GM12878 (cell line): ENCODE results near the gene TLE3. TPM values are rescaled to one million over a fixed set of nuclear protein-coding genes. Genes with fewer than 3 reads are reported as not detected.
A peak's percentile ranks its signal among the peaks of the same experiment; 100 is the strongest.

Experiments
- ATAC-seq: fragments of 200-7000 bp; cut with Tn5 transposase; 3 replicates; pipeline ENCODE4 v1.9.1; 2020; ENCODE audit warnings: mild to moderate bottlenecking, moderate library complexity
- BruUV-seq: library from RNA; stranded (reverse); fragments of 400-500 nt; replicated peaks from 2 replicates; lab custom pipeline; 2021; lab: Mats Ljungman, UMichigan
- CTCF ChIA-PET: fragments of 300-600 bp; sonication (Branson Sonifier 250); formaldehyde crosslinking; extraction: SDS; loops from one replicate; lab custom pipeline; 2021; ENCODE audit warnings: inconsistent platforms; lab: Yijun Ruan, JAX
- POLR2A ChIA-PET: fragments of 350-600 bp; formaldehyde crosslinking; extraction: SDS; loops from one replicate; lab custom pipeline; 2021; ENCODE audit warnings: inconsistent platforms; lab: Charles Lee
- RAD21 ChIA-PET: fragments of 300-600 bp; sonication (Branson Sonifier 250); formaldehyde crosslinking; loops from one replicate; lab custom pipeline; 2023; ENCODE audit warnings: antibody characterized with exemption; ENCODE audit not compliant: unreplicated experiment; lab: Charles Lee
- SMC1A ChIA-PET: fragments of 300-600 bp; sonication (Branson Sonifier 250); formaldehyde crosslinking; loops from one replicate; lab custom pipeline; 2023; ENCODE audit not compliant: unreplicated experiment, uncharacterized antibody; lab: Charles Lee
- DNase-seq: peaks from one replicate; pipeline ENCODE4 v3.0.0-alpha.2; 2011; ENCODE audit warnings: low read depth, low spot score
- FAIRE-seq: peaks from 3 replicates; lab custom pipeline; 2011; peaks lifted over from hg19 to GRCh38; lab: Jason Lieb, UNC
- H2AFZ ChIP-seq: 2 replicates; pipeline ENCODE4 v1.6.0; 2011; ENCODE audit warnings: low read depth, low read length, control low read depth; ENCODE audit not compliant: control insufficient read depth
- H3K27ac ChIP-seq: 2 replicates; pipeline ENCODE4 v1.5.1; 2011; ENCODE audit warnings: control low read depth; ENCODE audit not compliant: control insufficient read depth, insufficient read depth
- H3K27me3 ChIP-seq, 2 experiments: replicated peaks in 1 of 2; 2 replicates each; pipeline versions ENCODE4 v1.6.0 to v1.6.1; 2011; ENCODE audit warnings: low read length in 1 of 2; ENCODE audit not compliant: control insufficient read depth in 2 of 2, insufficient read depth in 2 of 2
- H3K36me3 ChIP-seq, 2 experiments: 2 replicates each; pipeline ENCODE4 v1.5.1; 2011; ENCODE audit warnings: low read length in 1 of 2; ENCODE audit not compliant: control insufficient read depth in 2 of 2, insufficient read depth in 2 of 2
- H3K4me1 ChIP-seq: 2 replicates; pipeline ENCODE4 v1.6.1; 2011; ENCODE audit warnings: mild to moderate bottlenecking, low read length, moderate library complexity, mixed read lengths; ENCODE audit not compliant: control insufficient read depth, insufficient read depth
- H3K4me2 ChIP-seq: 2 replicates; pipeline ENCODE4 v1.6.0; 2011; ENCODE audit warnings: control low read depth; ENCODE audit not compliant: control insufficient read depth, insufficient read depth
- H3K4me3 ChIP-seq: fragments of 200-600 bp; sonication (generic); 2 replicates; pipeline ENCODE4 v1.5.1; 2016
- H3K79me2 ChIP-seq: 2 replicates; pipeline ENCODE4 v1.6.0; 2011; ENCODE audit warnings: low read length; ENCODE audit not compliant: control insufficient read depth, insufficient read depth
- H3K9ac ChIP-seq: 2 replicates; pipeline ENCODE4 v1.8.0; 2011; ENCODE audit warnings: low read length, control low read depth, mixed read lengths; ENCODE audit not compliant: control insufficient read depth, insufficient read depth
- H3K9me3 ChIP-seq: replicated peaks from 3 replicates; pipeline ENCODE4 v1.5.1; 2011; ENCODE audit warnings: mild to moderate bottlenecking, low read length; ENCODE audit not compliant: control insufficient read depth, insufficient read depth
- H4K20me1 ChIP-seq: 2 replicates; pipeline ENCODE4 v1.6.0; 2011; ENCODE audit not compliant: control insufficient read depth, insufficient read depth
- BMI1 ChIP-seq: fragments of 450-650 bp; IDR thresholded peaks from 2 replicates; pipeline ENCODE4 v1.6.1; 2016; ENCODE audit warnings: mild to moderate bottlenecking, moderate library complexity, borderline replicate concordance
- CHD2 ChIP-seq: IDR thresholded peaks from 2 replicates; pipeline ENCODE4 v1.6.1; 2011; ENCODE audit warnings: low read depth, low read length, improper control_type of control experiment, borderline replicate concordance
- EED ChIP-seq: sonication (generic); IDR thresholded peaks from 2 replicates; pipeline ENCODE4 v1.6.1; 2016; ENCODE audit warnings: antibody characterized with exemption, low read depth
- ETV6 ChIP-seq, 2 experiments: fragments of 450-650 bp in 1 of 2; IDR thresholded peaks in 1 of 2; conservative IDR thresholded peaks in 1 of 2; 2 replicates each; pipeline ENCODE4 v1.6.1; 2014; ENCODE audit warnings: antibody characterized with exemption in 1 of 2, borderline replicate concordance in 1 of 2, low read depth in 1 of 2, mild to moderate bottlenecking in 1 of 2, moderate library complexity in 1 of 2
- FOXK2 ChIP-seq: fragments of 450-650 bp; IDR thresholded peaks from 2 replicates; pipeline ENCODE4 v1.6.1; 2017; ENCODE audit warnings: mild to moderate bottlenecking, moderate library complexity
- HDAC2 ChIP-seq: fragments of 200-600 bp; sonication (generic); IDR thresholded peaks from 2 replicates; pipeline ENCODE4 v1.6.1; 2017
- NFIC ChIP-seq: IDR thresholded peaks from 2 replicates; pipeline ENCODE4 v1.6.1; 2012; ENCODE audit warnings: low read depth, mild to moderate bottlenecking, inconsistent platforms, low read length, moderate library complexity
- NR2F1 ChIP-seq: fragments of 450-650 bp; conservative IDR thresholded peaks from 2 replicates; pipeline ENCODE4 v1.6.1; 2017; ENCODE audit warnings: mild to moderate bottlenecking
- PAX5 ChIP-seq: IDR thresholded peaks from 2 replicates; pipeline ENCODE4 v1.6.1; 2011; ENCODE audit warnings: low read depth, low read length, borderline replicate concordance
- POLR2A ChIP-seq: IDR thresholded peaks from 2 replicates; pipeline ENCODE4 v1.6.1; 2011; ENCODE audit warnings: low read depth, mild to moderate bottlenecking, low read length
- POLR2AphosphoS5 ChIP-seq: IDR thresholded peaks from 2 replicates; pipeline ENCODE4 v1.6.1; 2011; ENCODE audit warnings: mild to moderate bottlenecking, low read length, inconsistent platforms
- RBBP5 ChIP-seq: fragments of 200-600 bp; sonication (generic); conservative IDR thresholded peaks from 2 replicates; pipeline ENCODE4 v1.6.1; 2016
- RUNX3 ChIP-seq: IDR thresholded peaks from 2 replicates; pipeline ENCODE4 v1.6.1; 2012; ENCODE audit warnings: low read length, inconsistent platforms
- TCF12 ChIP-seq: IDR thresholded peaks from 2 replicates; pipeline ENCODE4 v1.6.1; 2011; ENCODE audit warnings: low read depth, mild to moderate bottlenecking, low read length
- YY1 ChIP-seq: IDR thresholded peaks from 2 replicates; pipeline ENCODE4 v1.6.1; 2011; ENCODE audit warnings: low read depth, mild to moderate bottlenecking, low read length
- ZNF274 ChIP-seq: IDR thresholded peaks from one replicate; pipeline ENCODE4 v1.8.0; 2011; ENCODE audit not compliant: insufficient read length, insufficient read depth
- WGBS: methylation state at CpG from one replicate; pipeline ENCODE4 v1.1.6; 2016; ENCODE audit warnings: low lambda C conversion rate; ENCODE audit not compliant: insufficient replicate concordance, insufficient coverage; ENCODE audit errors: missing lambda C conversion rate; 5-methylcytosine and 5-hydroxymethylcytosine counted together
- in situ Hi-C: fragments of 300-500 bp; cut with MboI; formaldehyde crosslinking; loops from 9 replicates; pipeline ENCODE4 v1.14.3; 2018; ENCODE audit warnings: mixed read lengths
- intact Hi-C: fragments of 100-400 bp; cut with micrococcal nuclease; formaldehyde crosslinking; loops from one replicate; pipeline ENCODE4 v1.14.2; 2022; ENCODE audit not compliant: unreplicated experiment
- polyA plus RNA-seq, 11 experiments: library from polyadenylated mRNA; depleted of rRNA in 4 of 11; unstranded in 6 of 11; stranded (reverse) in 5 of 11; fragments of >200 nt; fragmentation: Nextera tagmentation in 4 of 11; fragmentation: Illumina TruSeq in 1 of 11; extraction: Ambion mirVana in 4 of 11; extraction: Trizol in 1 of 11; gene quantifications; 1 replicate in 1 of 11; 2 replicates in 10 of 11; pipeline versions ENCODE4 v1.2.1 to v1.2.3, GENCODE V29; 2011 to 2016; ENCODE audit warnings: inconsistent platforms in 2 of 11, missing spikeins in 2 of 11, low read depth in 1 of 11
- total RNA-seq, 4 experiments: library from RNA; depleted of rRNA in 3 of 4; stranded (reverse); fragments of >200 nt in 3 of 4; fragmentation: Illumina TruSeq in 1 of 4; extraction: Trizol in 1 of 4; gene quantifications; 2 replicates each; pipeline versions ENCODE4 v1.2.1 to v1.2.3, GENCODE V29; 2013 to 2021
- TF ChIP-seq, protein P1 (sequence below): fragments of 450-650 bp; formaldehyde crosslinking; IDR thresholded peaks from 2 replicates; pipeline ENCODE4 v1.5.0; 2022; ENCODE audit warnings: mild to moderate bottlenecking, missing genetic modification characterization
- TF ChIP-seq, protein P2 (sequence below): IDR thresholded peaks from 2 replicates; pipeline ENCODE4 v1.6.1; 2011; ENCODE audit warnings: borderline replicate concordance, low read depth, mild to moderate bottlenecking, moderate library complexity, mixed read lengths, low read length; ENCODE audit not compliant: insufficient read depth; ENCODE audit errors: extremely low read length
- TF ChIP-seq, protein P3 (sequence below): IDR thresholded peaks from 2 replicates; pipeline ENCODE4 v1.6.1; 2012; ENCODE audit warnings: low read length, inconsistent platforms

TLE3 gene
- total and polyA plus RNA-seq, 10 of the 15 experiments (the other 5 are each of a cell fraction or from before 2014, with no cell fraction given) = 1.2 to 65.5 (median 9.7) TPM

DNA sequence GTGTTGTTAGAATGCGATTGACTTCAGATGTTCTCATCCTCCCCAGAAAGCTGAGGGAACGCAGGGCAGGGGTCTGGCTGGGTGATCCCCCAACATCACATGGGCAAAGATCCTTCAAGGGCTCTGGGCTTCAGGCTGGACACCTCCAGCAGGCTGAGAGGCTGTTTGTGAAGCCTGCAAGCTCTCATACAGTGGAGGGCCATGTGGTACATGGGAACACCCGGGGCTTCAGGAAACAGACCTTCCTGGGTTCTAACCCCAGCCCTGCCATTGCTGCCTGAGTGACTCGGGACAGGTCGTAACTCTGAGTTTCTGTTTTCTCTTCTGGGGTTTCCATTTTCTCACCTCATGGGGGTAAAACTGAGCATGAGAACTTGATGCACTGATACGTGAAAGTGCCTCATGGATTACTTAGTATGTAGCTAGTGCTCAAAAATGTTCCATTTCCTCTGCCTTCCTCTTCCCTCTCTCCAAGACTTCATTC is 81.2 kb downstream of the TLE3 start:
- TF ChIP-seq CHD2 = no peak
- TF ChIP-seq YY1 = peak; percentile 40; the same call in 1 of the 2 replicates
- TF ChIP-seq RBBP5 = no peak
- TF ChIP-seq NFIC = peak; percentile 34; the same call in 1 of the 2 replicates
- no peak for TF ChIP-seq FOXK2
- TF ChIP-seq, protein P1, sequence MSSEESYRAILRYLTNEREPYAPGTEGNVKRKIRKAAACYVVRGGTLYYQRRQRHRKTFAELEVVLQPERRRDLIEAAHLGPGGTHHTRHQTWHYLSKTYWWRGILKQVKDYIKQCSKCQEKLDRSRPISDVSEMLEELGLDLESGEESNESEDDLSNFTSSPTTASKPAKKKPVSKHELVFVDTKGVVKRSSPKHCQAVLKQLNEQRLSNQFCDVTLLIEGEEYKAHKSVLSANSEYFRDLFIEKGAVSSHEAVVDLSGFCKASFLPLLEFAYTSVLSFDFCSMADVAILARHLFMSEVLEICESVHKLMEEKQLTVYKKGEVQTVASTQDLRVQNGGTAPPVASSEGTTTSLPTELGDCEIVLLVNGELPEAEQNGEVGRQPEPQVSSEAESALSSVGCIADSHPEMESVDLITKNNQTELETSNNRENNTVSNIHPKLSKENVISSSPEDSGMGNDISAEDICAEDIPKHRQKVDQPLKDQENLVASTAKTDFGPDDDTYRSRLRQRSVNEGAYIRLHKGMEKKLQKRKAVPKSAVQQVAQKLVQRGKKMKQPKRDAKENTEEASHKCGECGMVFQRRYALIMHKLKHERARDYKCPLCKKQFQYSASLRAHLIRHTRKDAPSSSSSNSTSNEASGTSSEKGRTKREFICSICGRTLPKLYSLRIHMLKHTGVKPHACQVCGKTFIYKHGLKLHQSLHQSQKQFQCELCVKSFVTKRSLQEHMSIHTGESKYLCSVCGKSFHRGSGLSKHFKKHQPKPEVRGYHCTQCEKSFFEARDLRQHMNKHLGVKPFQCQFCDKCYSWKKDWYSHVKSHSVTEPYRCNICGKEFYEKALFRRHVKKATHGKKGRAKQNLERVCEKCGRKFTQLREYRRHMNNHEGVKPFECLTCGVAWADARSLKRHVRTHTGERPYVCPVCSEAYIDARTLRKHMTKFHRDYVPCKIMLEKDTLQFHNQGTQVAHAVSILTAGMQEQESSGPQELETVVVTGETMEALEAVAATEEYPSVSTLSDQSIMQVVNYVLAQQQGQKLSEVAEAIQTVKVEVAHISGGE (CRISPR knock-in tag) = no peak
- no peak for TF ChIP-seq ZNF274
- TF ChIP-seq EED = peak; percentile 63
- 0 out of 2 replicates have a peak, but pooled peaks have one; percentile 7 for TF ChIP-seq NR2F1
- peak; percentile 6; the same call in 1 of the 2 replicates for TF ChIP-seq PAX5
- TF ChIP-seq, protein P2, sequence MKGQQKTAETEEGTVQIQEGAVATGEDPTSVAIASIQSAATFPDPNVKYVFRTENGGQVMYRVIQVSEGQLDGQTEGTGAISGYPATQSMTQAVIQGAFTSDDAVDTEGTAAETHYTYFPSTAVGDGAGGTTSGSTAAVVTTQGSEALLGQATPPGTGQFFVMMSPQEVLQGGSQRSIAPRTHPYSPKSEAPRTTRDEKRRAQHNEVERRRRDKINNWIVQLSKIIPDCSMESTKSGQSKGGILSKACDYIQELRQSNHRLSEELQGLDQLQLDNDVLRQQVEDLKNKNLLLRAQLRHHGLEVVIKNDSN = peak; percentile 12
- peak in 1 of 2 experiments; percentile 32; a peak in 1 of 4 replicates for TF ChIP-seq ETV6 (conservative IDR thresholded peaks at IDR 0.05 in 1 of 2, IDR thresholded peaks at IDR 0.05 in 1 of 2; ENCODE audit: borderline replicate concordance in 1 of 2, low read depth in 1 of 2)
- no peak for TF ChIP-seq BMI1
- no peak for TF ChIP-seq TCF12
- TF ChIP-seq HDAC2 = no peak
- TF ChIP-seq POLR2A = peak; percentile 39; the same call in 1 of the 2 replicates
- peak; percentile 35 for TF ChIP-seq RUNX3
- TF ChIP-seq, protein P3, sequence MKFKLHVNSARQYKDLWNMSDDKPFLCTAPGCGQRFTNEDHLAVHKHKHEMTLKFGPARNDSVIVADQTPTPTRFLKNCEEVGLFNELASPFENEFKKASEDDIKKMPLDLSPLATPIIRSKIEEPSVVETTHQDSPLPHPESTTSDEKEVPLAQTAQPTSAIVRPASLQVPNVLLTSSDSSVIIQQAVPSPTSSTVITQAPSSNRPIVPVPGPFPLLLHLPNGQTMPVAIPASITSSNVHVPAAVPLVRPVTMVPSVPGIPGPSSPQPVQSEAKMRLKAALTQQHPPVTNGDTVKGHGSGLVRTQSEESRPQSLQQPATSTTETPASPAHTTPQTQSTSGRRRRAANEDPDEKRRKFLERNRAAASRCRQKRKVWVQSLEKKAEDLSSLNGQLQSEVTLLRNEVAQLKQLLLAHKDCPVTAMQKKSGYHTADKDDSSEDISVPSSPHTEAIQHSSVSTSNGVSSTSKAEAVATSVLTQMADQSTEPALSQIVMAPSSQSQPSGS = peak; percentile 50; the same call in 1 of the 2 replicates
- TF ChIP-seq POLR2AphosphoS5 = no peak
- H2AFZ ChIP-seq = no peak overlapping the region

More for the DNA sequence above, 81.2 kb downstream of the TLE3 start:
- RAD21 ChIA-PET = interaction anchor here (1.3 to 4.2 kb wide), 3 partner anchors 19 to 82 kb away, joined by 3 to 29 read pairs (median 9); partner anchors contain the start of gene TLE3
- WGBS = under 1% methylated on average over 6 of the region's 6 CpGs
- ATAC-seq (peak; percentile 44), FAIRE-seq (peak; percentile 88), DNase-seq (peak; percentile 82)
- CTCF ChIA-PET = interaction anchor here (1.2 to 1.8 kb wide), 3 partner anchors 18 to 81 kb away, joined by 3 to 8 read pairs (median 4); partner anchors contain the start of gene TLE3
- peak overlapping the region; percentile 29 for H3K4me3 ChIP-seq
- H3K4me2 ChIP-seq = peak overlapping the region; percentile 65
- peaks cover 60% of the 10 kb centered on the region for H3K4me1 ChIP-seq
- no peaks in the 10 kb centered on the region for H3K27me3 ChIP-seq
- intact Hi-C loops (loop anchor here (5.0 kb wide), 1 partner anchor 471 kb away; no protein-coding TSS in a partner anchor), in situ Hi-C loops (no loop called here)
- peak overlapping the region; percentile 74 for H3K9ac ChIP-seq
- H3K79me2 ChIP-seq = no peaks in the 10 kb centered on the region
- no peaks in the 10 kb centered on the region for H3K36me3 ChIP-seq
- H4K20me1 ChIP-seq = no peaks in the 10 kb centered on the region
- SMC1A ChIA-PET = interaction anchor here (1.0 to 4.6 kb wide), 5 partner anchors 20 to 266 kb away, joined by 3 to 17 read pairs (median 5); no protein-coding TSS in a partner anchor
- H3K9me3 ChIP-seq = no peaks in the 10 kb centered on the region; the same call in 2 of the 3 replicates
- POLR2A ChIA-PET = interaction anchor here (1.4 kb wide), 2 partner anchors 9 to 19 kb away, joined by 3 to 6 read pairs; no protein-coding TSS in a partner anchor
- H3K27ac ChIP-seq = peak overlapping the region; percentile 84
- BruUV-seq = no TSS peak
